ENCODE data around the gene RPS16. TPM values are rescaled to one million over a fixed set of nuclear protein-coding genes. Genes with fewer than 3 reads are reported as not detected.

RPS16 gene
- total RNA-seq, 4 donors from 2014 or later = 1,023 to 1,769 (median 1,110) TPM

DNA sequence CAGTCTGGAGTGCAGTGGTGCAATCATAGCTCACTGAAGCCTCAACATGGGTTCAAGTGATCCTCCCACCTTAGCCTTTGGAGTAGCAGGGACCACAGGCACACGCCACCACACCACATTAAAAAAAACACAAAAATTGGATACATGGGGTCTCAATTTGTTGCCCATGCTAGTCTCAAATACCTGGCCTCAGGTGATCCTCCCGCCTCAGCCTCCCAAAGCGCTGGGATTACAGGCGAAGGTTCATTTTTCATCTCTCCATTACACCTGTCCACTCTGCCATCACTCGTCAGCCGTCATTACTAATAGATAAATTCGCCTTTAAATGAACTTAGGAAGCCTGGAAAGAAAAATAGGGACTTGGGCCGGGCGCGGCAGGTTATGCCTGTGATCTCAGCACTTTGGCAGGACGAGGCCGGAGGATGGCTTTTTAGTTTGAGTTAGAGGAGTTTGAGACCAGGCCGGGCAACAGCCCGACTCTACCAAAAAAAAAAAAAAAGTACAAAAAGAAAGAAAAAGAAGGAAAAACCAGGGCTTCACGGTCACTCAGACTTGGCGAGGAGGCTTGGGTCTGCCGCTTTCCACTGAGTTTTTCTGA is 8.9 kb upstream of the RPS16 start:
- Histone ChIP-seq H3K36me3 (peaks cover 0 to 27% of the 10 kb centered on the region in 2 donors), H3K4me1 (peaks cover 4 to 59% (median 22%) of the 10 kb centered on the region in 3 donors), H3K27ac (peak overlapping the region; percentile 84 to 93 (median 90)), H3K27me3 (no peaks in the 10 kb centered on the region), H3K4me3 (peak overlapping the region; percentile 58 to 75), H3K9me3 (no peaks in the 10 kb centered on the region)
- no peak for TF ChIP-seq POLR2AphosphoS5 (IDR thresholded peaks at IDR 0.05)
- WGBS, 2 donors (ENCODE audit: low coverage in 1 of 2) = 4 to 7% methylated on average over 4 to 8 of the region's 17 CpGs
- ATAC-seq = no peak

DNA sequence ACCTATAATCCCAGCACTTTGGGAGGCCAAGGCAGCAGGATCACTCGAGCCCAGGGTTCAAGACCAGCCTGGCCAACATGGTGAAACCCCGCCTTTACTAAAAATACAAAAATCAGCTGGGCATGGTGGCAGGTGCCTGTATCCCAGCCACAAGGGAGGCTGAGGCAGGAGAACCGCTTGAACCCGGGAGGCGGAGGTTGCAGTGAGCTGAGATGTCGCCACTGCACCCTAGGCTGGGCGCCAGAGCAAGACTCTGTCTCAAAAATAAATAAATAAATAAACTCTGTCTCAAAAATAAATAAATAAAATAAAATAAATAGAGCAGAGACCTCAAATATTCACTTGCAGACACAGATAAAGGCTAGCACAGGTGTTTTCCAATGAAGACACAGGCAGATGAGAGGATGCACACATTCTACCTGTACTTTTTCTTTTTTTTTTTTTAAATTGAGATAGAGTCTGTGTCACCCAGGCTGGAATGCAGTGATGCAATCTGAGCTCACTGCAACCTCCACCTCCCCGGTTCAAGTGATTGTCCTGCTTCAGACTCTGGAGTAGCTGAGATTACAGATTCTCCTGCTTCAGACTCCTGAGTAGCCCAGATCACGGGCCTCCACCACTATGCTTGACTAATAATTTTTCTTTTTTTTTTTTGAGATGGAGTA is 2.7 kb upstream of the RPS16 start:
- no peak overlapping the region for H3K4me3 ChIP-seq
- H3K9me3 ChIP-seq = no peaks in the 10 kb centered on the region
- H3K36me3 ChIP-seq = peaks cover 0 to 17% of the 10 kb centered on the region in 2 donors
- 83 to 84% methylated on average over 7 of the region's 9 CpGs for WGBS, 2 donors (ENCODE audit: low coverage in 1 of 2)
- H3K4me1 ChIP-seq = peaks cover 4 to 43% (median 18%) of the 10 kb centered on the region in 3 donors
- H3K27ac ChIP-seq = no peak overlapping the region
- TF ChIP-seq POLR2A (IDR thresholded peaks at IDR 0.05) (no peak), EP300 (IDR thresholded peaks at IDR 0.05) (no peak)
- TF ChIP-seq, protein P1, sequence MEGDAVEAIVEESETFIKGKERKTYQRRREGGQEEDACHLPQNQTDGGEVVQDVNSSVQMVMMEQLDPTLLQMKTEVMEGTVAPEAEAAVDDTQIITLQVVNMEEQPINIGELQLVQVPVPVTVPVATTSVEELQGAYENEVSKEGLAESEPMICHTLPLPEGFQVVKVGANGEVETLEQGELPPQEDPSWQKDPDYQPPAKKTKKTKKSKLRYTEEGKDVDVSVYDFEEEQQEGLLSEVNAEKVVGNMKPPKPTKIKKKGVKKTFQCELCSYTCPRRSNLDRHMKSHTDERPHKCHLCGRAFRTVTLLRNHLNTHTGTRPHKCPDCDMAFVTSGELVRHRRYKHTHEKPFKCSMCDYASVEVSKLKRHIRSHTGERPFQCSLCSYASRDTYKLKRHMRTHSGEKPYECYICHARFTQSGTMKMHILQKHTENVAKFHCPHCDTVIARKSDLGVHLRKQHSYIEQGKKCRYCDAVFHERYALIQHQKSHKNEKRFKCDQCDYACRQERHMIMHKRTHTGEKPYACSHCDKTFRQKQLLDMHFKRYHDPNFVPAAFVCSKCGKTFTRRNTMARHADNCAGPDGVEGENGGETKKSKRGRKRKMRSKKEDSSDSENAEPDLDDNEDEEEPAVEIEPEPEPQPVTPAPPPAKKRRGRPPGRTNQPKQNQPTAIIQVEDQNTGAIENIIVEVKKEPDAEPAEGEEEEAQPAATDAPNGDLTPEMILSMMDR (IDR thresholded peaks at IDR 0.05) = no peak
- H3K27me3 ChIP-seq = no peaks in the 10 kb centered on the region
- no peak for ATAC-seq

DNA sequence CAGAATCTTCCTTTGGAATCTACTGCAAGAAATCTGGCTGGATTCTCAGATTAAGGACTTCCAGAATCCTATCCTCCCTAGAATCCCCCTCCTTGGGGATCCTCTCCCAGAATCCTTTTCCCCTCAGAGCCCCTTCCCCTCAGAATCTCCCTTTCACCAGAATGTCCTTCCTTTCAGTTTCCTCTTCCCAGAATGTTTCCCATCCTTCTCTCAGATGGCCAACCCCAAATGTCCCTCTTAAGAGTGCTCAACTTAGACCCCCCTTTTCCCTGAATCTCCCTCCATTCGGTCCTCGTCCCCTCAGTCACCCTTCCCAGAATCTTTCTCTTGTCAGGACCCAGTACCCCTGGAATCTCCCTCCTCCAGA is 584 bp upstream of the RPS16 start:
- no peak for ATAC-seq
- Histone ChIP-seq H3K27ac (peak overlapping the region; percentile 63 to 92 (median 90)), H3K27me3 (no peaks in the 10 kb centered on the region), H3K9me3 (no peaks in the 10 kb centered on the region), H3K4me3 (peak overlapping the region; percentile 34 to 80), H3K4me1 (peaks cover 4 to 47% (median 18%) of the 10 kb centered on the region in 3 donors), H3K36me3 (peaks cover 0 to 36% of the 10 kb centered on the region in 2 donors)
- TF ChIP-seq POLR2AphosphoS5 (IDR thresholded peaks at IDR 0.05) = no peak
- TF ChIP-seq, protein P1 (IDR thresholded peaks at IDR 0.05) = no peak
- WGBS, 2 donors (ENCODE audit: low coverage in 1 of 2) = 0 to 4% methylated on average over 2 of the region's 2 CpGs

DNA sequence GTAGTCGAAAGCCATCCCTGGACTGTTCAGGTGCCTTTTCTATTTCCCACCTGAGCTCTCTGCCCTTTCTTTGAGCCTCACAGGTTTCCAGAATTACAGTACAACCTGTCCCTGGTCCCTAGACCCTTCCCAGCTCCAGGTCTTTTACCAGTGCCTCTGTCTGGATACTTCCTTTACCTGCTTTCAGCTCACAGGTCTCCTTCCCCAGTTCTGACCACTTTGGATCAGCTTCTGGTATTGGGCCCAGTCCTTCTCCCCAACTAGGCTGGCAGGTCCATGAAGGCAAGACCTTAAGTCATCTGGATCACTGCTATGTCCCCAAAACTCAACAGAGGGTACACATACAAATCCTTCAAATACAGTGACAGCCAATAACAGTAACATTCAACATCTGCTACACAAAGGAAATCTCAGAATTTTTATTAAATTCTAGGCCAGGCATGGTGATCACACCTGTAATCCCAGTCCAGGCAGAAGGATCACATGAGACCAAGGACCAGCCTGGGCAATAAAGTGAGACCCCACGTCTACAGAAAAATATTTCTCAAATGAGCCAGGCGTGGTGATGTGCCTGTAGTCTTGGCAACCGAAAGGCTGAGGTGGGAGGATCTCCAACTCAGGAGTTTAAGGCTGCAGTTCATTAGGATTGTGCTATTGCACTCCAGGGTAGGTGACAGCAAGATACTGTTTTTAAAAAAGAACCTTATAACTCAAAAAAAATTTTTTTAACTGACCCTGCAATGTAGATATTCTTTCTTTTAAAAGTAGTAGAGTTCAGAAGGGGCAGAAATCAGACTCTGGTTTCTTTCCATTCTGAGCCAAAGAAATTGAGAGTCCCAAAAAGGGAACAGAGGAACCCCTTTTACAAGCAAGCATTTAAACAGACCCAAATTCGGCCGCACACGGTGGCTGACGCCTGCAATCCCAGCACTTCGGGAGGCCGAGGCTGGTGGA is 1.3 kb downstream of the RPS16 start:
- peak overlapping the region in 1 of 2 donors; percentile 80 for H3K4me3 ChIP-seq
- ATAC-seq = no peak
- peak overlapping the region in 3 of 4 donors; percentile 25 to 92 (median 91) for H3K27ac ChIP-seq
- H3K27me3 ChIP-seq = no peaks in the 10 kb centered on the region
- peaks cover 4 to 45% (median 20%) of the 10 kb centered on the region in 3 donors for H3K4me1 ChIP-seq
- WGBS, 2 donors (ENCODE audit: low coverage in 1 of 2) = 45 to 66% methylated on average over 9 to 10 of the region's 10 CpGs
- TF ChIP-seq, protein P1 (IDR thresholded peaks at IDR 0.05) = no peak
- TF ChIP-seq EP300 (IDR thresholded peaks at IDR 0.05) = no peak
- TF ChIP-seq POLR2AphosphoS5 (IDR thresholded peaks at IDR 0.05) = no peak
- no peak for TF ChIP-seq POLR2A (IDR thresholded peaks at IDR 0.05)
- no peaks in the 10 kb centered on the region for H3K9me3 ChIP-seq
- H3K36me3 ChIP-seq = peaks cover 0 to 41% of the 10 kb centered on the region in 2 donors

DNA sequence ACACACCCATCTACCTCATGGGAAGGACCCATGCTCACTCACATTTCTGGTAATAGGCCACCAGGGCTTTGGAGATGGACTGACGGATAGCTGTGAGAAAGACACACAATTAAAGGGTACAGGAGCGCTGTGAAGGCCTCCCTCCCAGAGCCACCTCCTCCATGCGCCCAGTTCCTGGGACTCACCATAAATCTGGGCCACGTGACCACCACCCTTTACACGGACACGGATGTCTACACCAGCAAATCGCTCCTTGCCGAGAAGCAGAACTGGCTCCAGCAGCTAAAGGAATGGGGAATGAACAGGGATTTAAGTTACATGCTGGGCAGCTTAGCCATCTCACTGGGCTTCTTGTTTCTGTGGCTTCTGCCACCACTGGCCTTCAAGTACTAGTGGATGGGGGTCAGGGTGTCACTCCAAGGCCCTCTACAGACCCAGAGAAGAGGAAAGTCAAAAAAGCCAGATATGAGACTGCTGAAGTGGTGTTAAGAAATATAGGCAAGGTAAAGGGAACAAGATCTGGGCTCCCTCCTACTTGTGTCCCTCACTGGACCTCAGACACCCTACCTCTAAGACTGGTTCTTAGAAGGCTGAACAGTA is 2.2 kb downstream of the RPS16 start:
- Histone ChIP-seq H3K27me3 (no peaks in the 10 kb centered on the region), H3K27ac (peak overlapping the region in 2 of 4 donors; percentile 91 to 92), H3K36me3 (peaks cover 0 to 41% of the 10 kb centered on the region in 2 donors), H3K9me3 (no peaks in the 10 kb centered on the region), H3K4me1 (peaks cover 7 to 54% (median 28%) of the 10 kb centered on the region in 3 donors), H3K4me3 (no peak overlapping the region)
- TF ChIP-seq, protein P1 (IDR thresholded peaks at IDR 0.05) = no peak
- no peak for TF ChIP-seq EP300 (IDR thresholded peaks at IDR 0.05)
- WGBS, 2 donors (ENCODE audit: low coverage in 1 of 2) = 73% methylated on average over 3 of the region's 8 CpGs; no CpG with 5 or more reads in 1 of the 2 donors
- no peak for ATAC-seq
